ENCODE data around the gene CHRNA9.
A peak's percentile ranks its signal among the peaks of the same experiment; 100 is the strongest.

Gene CHRNA9

GRCh38 chr4:40305328-40306170 is 29.6 kb upstream of the CHRNA9 start:
- peak overlapping the region; percentile 93 for H3K27ac Mint-ChIP-seq
- H3K4me1 Mint-ChIP-seq = peaks cover 91% of the 10 kb centered on the region
- H3K27me3 Mint-ChIP-seq = no peaks in the 10 kb centered on the region
- H3K9me3 Mint-ChIP-seq = peaks cover 5% of the 10 kb centered on the region
- H3K4me3 Mint-ChIP-seq = peak overlapping the region; percentile 53
- peaks cover 2% of the 10 kb centered on the region for H3K36me3 Mint-ChIP-seq

DNA sequence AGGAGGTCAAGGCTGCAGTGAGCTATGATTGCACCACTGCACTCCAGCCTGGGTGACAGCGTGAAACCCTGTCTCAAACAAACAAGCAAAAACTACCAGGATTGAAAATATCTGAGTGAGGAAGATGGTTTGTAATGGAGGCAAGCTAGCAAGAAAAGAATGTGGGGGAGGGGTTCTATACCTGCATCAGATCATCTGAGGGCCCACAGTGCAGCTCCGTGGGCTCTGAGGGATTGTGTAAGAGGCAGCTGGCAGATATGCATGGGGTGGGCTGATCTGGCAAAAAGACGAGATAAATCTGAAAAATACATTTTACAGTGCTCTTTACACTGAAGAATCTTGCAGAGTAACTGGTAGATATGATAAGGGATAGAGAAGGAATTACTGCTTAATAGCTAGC is 28.9 kb upstream of the CHRNA9 start:
- Mint-ChIP-seq H3K9me3 (peaks cover 5% of the 10 kb centered on the region), H3K4me3 (peak overlapping the region; percentile 53), H3K4me1 (peaks cover 91% of the 10 kb centered on the region), H3K36me3 (peaks cover 2% of the 10 kb centered on the region), H3K27ac (peak overlapping the region; percentile 93), H3K27me3 (no peaks in the 10 kb centered on the region)

DNA sequence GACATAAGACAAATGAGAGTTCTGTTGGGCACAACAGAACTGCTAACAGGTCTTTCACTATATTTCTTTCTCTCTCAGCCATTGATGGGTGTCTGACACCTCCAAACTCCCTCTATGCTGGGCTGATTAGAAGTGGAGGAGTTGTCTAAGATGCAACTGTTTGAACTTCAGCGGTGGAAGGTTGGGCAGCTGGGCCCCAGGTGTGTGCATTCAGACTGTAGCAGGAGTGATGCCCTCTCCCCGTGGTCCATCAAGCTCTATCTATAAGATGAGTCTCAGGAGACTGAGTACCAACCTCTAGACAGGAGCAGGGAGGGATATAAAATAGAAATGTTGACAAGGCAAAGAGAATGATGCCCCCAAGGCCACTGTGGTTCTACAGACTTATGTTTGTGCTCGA is 28.2 kb upstream of the CHRNA9 start:
- H3K4me3 Mint-ChIP-seq = peak overlapping the region; percentile 80
- H3K27ac Mint-ChIP-seq = peak overlapping the region; percentile 93
- peaks cover 5% of the 10 kb centered on the region for H3K9me3 Mint-ChIP-seq
- peaks cover 2% of the 10 kb centered on the region for H3K36me3 Mint-ChIP-seq
- no peaks in the 10 kb centered on the region for H3K27me3 Mint-ChIP-seq
- H3K4me1 Mint-ChIP-seq = peaks cover 91% of the 10 kb centered on the region

- Mint-ChIP-seq H3K9me3 (peaks cover 2% of the 10 kb centered on the region), H3K4me3 (peak overlapping the region; percentile 80), H3K36me3 (peaks cover under 1% of the 10 kb centered on the region)
Observed at GRCh38 chr4:40307627-40308497, 27.3 kb upstream of the CHRNA9 start.

DNA sequence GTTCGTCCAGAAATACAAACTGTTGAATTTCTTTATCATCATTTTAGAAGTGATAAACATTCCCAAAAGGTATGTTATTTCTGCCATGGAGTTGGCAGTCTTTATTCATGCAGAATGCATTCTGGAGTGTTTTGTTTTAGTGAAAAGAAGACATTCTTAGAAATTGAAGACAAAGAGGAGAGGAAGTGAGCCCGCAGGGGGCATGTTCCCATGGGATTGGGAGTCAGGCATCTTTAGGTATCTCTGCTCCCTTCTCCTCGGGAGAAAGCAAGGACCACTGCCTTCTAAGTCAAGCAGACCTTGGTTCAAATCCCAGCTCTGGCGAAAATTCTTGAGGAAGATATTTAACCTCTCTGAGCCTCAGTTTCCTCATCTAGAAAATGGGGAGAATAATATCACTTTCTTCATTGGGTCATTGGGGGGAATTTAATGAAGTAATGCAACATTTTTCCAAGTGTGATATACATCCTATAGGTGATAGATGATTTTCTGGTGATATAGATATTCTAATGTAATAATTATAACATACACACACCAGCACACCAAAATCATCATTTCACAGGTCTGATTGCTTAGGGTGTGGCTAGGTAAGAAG is 26.5 kb upstream of the CHRNA9 start:
- Mint-ChIP-seq H3K36me3 (no peaks in the 10 kb centered on the region), H3K27ac (peak overlapping the region; percentile 93), H3K27me3 (no peaks in the 10 kb centered on the region), H3K4me1 (peaks cover 92% of the 10 kb centered on the region), H3K9me3 (no peaks in the 10 kb centered on the region), H3K4me3 (peak overlapping the region; percentile 80)

More at GRCh38 chr4:40307627-40308497, 27.3 kb upstream of the CHRNA9 start:
- Mint-ChIP-seq H3K27ac (peak overlapping the region; percentile 93), H3K27me3 (no peaks in the 10 kb centered on the region), H3K4me1 (peaks cover 91% of the 10 kb centered on the region)

DNA sequence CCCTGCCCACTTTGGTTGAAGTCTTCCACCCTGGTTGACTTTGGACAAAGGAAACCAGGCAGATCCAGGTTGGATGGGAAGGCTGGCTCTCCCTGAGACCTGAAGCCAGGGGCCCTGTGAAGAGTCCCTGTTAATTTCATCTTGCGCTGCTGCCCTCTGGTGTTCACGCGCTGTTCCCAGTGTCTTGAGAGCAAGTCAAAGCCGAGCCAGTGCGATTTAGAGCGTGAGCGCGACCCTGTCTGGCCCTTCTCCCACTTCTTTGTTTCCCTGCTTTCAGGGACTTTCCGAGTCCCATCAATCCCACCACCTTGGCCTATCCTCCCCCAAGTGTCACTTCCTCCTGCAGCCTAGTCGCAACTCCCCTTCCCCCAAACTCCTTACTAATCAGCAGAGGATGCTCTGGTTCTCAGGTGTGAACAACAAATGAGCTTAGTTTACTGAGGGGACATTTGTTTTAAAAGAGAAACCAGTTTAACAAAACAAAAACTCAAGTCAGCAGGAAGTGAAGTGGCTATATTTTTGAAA is 25.8 kb upstream of the CHRNA9 start:
- peaks cover 96% of the 10 kb centered on the region for H3K4me1 Mint-ChIP-seq
- H3K4me3 Mint-ChIP-seq = peak overlapping the region; percentile 76
- H3K9me3 Mint-ChIP-seq = no peaks in the 10 kb centered on the region
- H3K27me3 Mint-ChIP-seq = no peaks in the 10 kb centered on the region
- no peaks in the 10 kb centered on the region for H3K36me3 Mint-ChIP-seq
- H3K27ac Mint-ChIP-seq = peak overlapping the region; percentile 93

DNA sequence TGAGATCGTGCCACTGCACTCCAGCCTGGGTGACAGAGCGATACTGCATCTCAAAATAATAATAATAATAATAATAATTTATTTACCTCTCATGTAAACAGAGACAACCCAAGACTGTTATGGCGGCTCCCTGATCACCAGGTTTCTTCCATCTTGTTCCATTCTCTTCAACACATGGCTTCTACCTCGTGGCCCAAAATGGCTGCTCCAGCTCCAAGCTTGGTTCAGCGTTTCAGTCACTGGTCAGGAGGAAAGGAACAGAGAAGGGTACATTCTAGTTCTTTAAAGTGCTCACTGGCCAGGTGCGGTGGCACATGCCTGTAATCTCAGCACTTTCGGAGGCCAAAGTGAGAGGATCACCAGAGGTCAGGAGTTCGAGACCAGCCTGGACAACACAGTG is 24.9 kb upstream of the CHRNA9 start:
- no peaks in the 10 kb centered on the region for H3K9me3 Mint-ChIP-seq

DNA sequence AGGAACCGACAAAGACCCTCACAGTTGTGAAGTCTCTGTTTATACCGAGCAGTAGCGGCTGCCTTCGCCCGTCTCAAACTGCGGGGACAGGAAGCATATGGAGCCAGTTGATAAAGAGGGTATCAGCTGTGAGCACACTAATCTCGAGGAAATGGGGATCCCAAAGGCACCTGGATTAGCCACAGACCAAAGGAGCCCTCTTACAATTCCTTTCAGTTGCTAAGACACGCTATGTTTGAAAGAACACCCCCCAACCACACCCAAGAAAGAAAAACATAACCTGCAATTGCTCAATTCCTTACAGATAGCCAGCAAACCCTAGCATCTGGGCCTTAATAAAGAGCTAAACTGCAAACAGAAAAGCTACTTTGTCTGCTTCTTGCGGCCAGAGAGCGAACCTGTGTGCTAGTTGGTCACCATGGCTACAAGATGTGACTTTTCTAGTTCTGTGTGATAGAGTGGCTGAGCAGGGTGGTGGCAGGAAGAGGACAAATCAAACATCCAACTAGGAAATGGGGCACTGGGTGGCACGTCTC is 23.3 kb upstream of the CHRNA9 start:
- Mint-ChIP-seq H3K4me3 (peak overlapping the region; percentile 16), H3K9me3 (no peaks in the 10 kb centered on the region), H3K36me3 (no peaks in the 10 kb centered on the region), H3K4me1 (peaks cover 88% of the 10 kb centered on the region), H3K27me3 (no peaks in the 10 kb centered on the region), H3K27ac (peak overlapping the region; percentile 84)

More for the DNA sequence above, 24.9 kb upstream of the CHRNA9 start:
- Mint-ChIP-seq H3K4me1 (peaks cover 89% of the 10 kb centered on the region), H3K36me3 (no peaks in the 10 kb centered on the region), H3K27me3 (no peaks in the 10 kb centered on the region), H3K4me3 (no peak overlapping the region), H3K27ac (no peak overlapping the region)

DNA sequence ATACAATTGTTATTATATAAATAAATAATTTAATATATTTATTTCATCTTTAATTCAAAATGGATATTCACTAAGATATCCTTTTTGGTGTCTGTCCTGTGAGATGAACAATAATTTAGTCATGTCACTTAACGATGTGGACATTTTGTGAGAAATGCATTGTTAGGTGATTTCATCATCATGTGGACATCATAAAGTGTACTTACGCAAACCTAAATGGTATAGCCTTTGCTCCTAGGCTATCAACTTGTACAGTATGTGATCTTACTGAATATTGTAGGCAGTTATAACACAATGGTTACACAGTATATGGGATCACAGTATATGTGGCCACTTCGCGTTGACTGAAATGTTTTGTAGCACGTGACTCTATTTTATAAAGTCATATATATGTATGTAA is 20.2 kb upstream of the CHRNA9 start:
- Mint-ChIP-seq H3K36me3 (no peaks in the 10 kb centered on the region), H3K4me1 (peaks cover 72% of the 10 kb centered on the region), H3K9me3 (no peaks in the 10 kb centered on the region), H3K27ac (no peak overlapping the region), H3K4me3 (no peak overlapping the region), H3K27me3 (no peaks in the 10 kb centered on the region)

DNA sequence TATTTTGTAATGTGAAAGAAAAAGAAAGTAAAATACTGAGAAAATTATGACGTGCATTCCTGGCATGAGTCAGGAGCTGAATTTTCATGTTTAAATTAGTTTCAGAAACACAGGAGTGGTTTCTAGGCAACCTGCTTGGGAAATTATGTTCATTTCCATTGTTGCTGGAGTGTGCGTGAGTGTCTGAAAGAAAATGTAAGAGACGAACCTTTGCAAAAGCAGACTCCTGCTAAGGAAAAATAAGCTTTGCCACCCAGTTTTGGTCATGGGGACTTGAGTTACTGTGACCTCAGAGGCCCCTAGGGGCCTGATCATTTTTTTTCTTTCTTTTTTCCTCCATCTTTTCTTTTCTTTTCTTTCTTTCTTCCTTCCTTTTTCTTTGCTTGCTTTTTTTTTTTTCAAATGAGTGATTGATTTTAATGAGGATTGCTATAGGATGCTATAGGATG is 18.8 kb upstream of the CHRNA9 start:
- no peaks in the 10 kb centered on the region for H3K27me3 Mint-ChIP-seq
- peak overlapping the region; percentile 90 for H3K4me3 Mint-ChIP-seq
- H3K27ac Mint-ChIP-seq = peak overlapping the region; percentile 100
- peaks cover 63% of the 10 kb centered on the region for H3K4me1 Mint-ChIP-seq
- H3K9me3 Mint-ChIP-seq = no peaks in the 10 kb centered on the region
- H3K36me3 Mint-ChIP-seq = no peaks in the 10 kb centered on the region

DNA sequence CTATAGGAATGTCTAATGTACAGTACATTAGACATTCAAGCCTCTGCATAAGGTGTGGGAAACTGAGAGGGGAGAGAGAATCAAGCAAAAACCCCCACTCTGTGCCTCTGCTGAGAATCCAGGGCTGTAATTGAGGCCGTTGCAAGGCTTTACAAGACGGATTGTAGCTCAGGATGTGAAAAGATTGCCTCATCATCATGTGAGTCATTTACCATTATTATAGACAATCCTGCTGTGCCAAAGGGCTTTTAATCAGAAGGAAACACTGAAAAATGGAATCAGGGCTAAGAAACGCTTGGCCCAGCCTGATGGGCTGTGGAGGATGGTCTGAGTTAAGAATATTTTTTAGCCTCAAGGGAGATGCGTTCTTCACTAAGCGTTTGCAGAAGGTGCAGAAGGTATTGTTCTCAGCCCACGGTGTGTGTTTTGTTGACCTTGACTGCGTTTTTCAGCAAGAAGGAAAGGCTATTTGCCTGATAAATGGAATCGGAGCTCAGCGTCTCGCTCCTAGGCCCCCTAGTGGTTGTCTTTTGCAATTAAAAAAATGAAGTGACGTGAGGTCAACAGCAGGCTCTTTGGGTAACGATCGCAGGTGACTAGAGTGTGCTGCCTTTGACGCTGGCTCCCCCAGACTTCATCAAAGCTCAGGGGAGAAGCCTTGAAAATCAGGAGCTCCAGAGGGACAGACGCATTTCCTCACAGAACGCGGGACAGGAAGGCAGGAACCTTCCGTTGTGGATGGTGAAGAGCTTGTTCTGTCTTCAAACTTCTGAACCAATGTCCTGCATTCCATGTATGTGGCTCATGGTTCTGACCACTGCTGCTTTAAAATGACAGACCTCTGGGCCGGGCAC is 18.1 kb upstream of the CHRNA9 start:
- no peaks in the 10 kb centered on the region for H3K36me3 Mint-ChIP-seq
- H3K9me3 Mint-ChIP-seq = no peaks in the 10 kb centered on the region
- peak overlapping the region; percentile 90 for H3K4me3 Mint-ChIP-seq
- peaks cover 63% of the 10 kb centered on the region for H3K4me1 Mint-ChIP-seq
- H3K27ac Mint-ChIP-seq = peak overlapping the region; percentile 100
- H3K27me3 Mint-ChIP-seq = no peaks in the 10 kb centered on the region

- Mint-ChIP-seq H3K4me1 (peaks cover 59% of the 10 kb centered on the region), H3K4me3 (peak overlapping the region; percentile 50), H3K27ac (peak overlapping the region; percentile 68), H3K27me3 (no peaks in the 10 kb centered on the region), H3K36me3 (no peaks in the 10 kb centered on the region), H3K9me3 (no peaks in the 10 kb centered on the region)
Observed at GRCh38 chr4:40317916-40318658, 17.0 kb upstream of the CHRNA9 start.

DNA sequence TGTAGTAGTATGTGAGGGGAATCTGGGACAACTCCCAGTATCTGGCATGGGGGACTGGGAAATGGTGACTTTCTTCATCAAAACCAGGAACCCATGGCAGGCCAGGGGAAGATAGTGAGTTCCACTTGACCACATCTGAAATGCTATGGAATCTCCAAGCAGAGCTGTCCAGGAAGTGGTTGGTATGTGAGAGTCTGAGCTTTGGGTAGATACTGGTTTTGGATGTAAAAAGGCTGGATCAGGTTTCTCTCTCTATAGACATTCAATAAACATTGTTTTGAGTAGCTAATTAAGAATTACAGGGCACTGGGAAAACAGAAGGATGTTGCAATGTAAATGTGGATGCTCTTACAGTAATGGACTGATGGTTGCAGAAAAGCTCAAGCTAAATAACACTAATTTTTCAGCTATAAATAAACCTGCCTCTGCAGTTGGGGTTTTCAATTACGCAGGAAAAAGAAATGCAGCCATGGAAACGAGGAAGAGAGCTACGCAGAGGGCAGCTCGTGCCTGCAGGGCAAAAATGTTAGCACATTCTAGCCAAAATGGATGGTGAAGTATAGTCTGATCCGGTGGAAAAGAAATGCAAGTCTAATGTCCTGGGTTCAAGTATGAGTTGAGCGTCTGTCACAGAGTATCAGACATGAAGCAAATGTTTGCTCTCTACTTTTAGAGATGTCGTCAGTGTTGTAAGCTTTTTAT is 13.4 kb upstream of the CHRNA9 start:
- Mint-ChIP-seq H3K4me3 (no peak overlapping the region), H3K27ac (no peak overlapping the region), H3K36me3 (no peaks in the 10 kb centered on the region), H3K9me3 (no peaks in the 10 kb centered on the region), H3K27me3 (no peaks in the 10 kb centered on the region), H3K4me1 (peaks cover 49% of the 10 kb centered on the region)

Data from activated naive CD4-positive, alpha-beta T cell treated with anti-CD3 and anti-CD28 coated beads, Interleukin-2, amount 50 U/mL, for 24 hours (primary cell).